Activated T-cell treated with anti-CD3 and anti-CD28 coated beads, Interleukin-2, amount 50 U/mL, for 72 hours (primary cell): Measurements from ENCODE around the gene CTNNA3. TPM values are rescaled to one million over a fixed set of nuclear protein-coding genes. Genes with fewer than 3 reads are reported as not detected.

ENCODE experiments used
- ATAC-seq, 2 donors: fragments of 150-1000 bp; cut with Tn5 transposase; replicated peaks in 1 of 2; 2 replicates each; pipeline ENCODE4 v1.10.0; 2021; ENCODE audit warnings: moderate library complexity in 2 of 2, mild to moderate bottlenecking in 1 of 2
- DNase-seq, 2 donors: peaks; one replicate each; pipeline ENCODE4 v3.0.0; 2021 to 2022; ENCODE audit warnings: mixed read lengths in 1 of 2
- H3K27ac Mint-ChIP-seq: one replicate; pipeline ENCODE4 v1.8.0; 2022; ENCODE audit warnings: mild to moderate bottlenecking, moderate library complexity, mixed read lengths
- H3K27me3 Mint-ChIP-seq: one replicate; pipeline ENCODE4 v1.8.0; 2022; ENCODE audit warnings: low read depth, mixed read lengths
- H3K36me3 Mint-ChIP-seq, 2 donors: one replicate each; pipeline ENCODE4 v1.8.0; 2022; ENCODE audit warnings: mixed read lengths in 2 of 2, mild to moderate bottlenecking in 1 of 2; ENCODE audit not compliant: insufficient read depth in 2 of 2
- H3K4me1 Mint-ChIP-seq: one replicate; pipeline ENCODE4 v1.8.0; 2022; ENCODE audit warnings: low read depth, mixed read lengths
- H3K4me3 Mint-ChIP-seq, 2 donors: one replicate each; pipeline ENCODE4 v1.8.0; 2022; ENCODE audit warnings: mild to moderate bottlenecking in 2 of 2, mixed read lengths in 2 of 2, moderate library complexity in 2 of 2
- H3K9me3 Mint-ChIP-seq, 2 donors: one replicate each; pipeline ENCODE4 v1.8.0; 2022; ENCODE audit warnings: mixed read lengths in 2 of 2
- total RNA-seq, 2 donors: library from RNA; stranded (reverse); gene quantifications; one replicate each; pipeline ENCODE4 v1.2.3, GENCODE V29; 2022

Gene CTNNA3
- total RNA-seq, 2 donors from 2014 or later, result 0.25 to 0.74 TPM

- Mint-ChIP-seq H3K4me1 (no peaks in the 10 kb centered on the region), H3K4me3 (no peak overlapping the region), H3K9me3 (peaks cover 4 to 24% of the 10 kb centered on the region in 2 donors), H3K36me3 (peaks cover 0 to 2% of the 10 kb centered on the region in 2 donors), H3K27ac (no peak overlapping the region), H3K27me3 (no peaks in the 10 kb centered on the region)
- ATAC-seq (no peak), DNase-seq (no peak)
Measured at GRCh38 chr10:66045859-66046258, 1650.1 kb downstream of the CTNNA3 start.

- ATAC-seq, result no peak
- H3K27me3 Mint-ChIP-seq, result no peaks in the 10 kb centered on the region
- H3K4me1 Mint-ChIP-seq, result no peaks in the 10 kb centered on the region
- no peak overlapping the region for H3K4me3 Mint-ChIP-seq
- H3K9me3 Mint-ChIP-seq, result peaks cover 2 to 20% of the 10 kb centered on the region in 2 donors
- no peak for DNase-seq
- H3K27ac Mint-ChIP-seq, result no peak overlapping the region
- peaks cover 0 to 2% of the 10 kb centered on the region in 2 donors for H3K36me3 Mint-ChIP-seq
Measured at GRCh38 chr10:66041771-66042170, 1654.2 kb downstream of the CTNNA3 start.

GRCh38 chr10:66038623-66039022, 1657.4 kb downstream of the CTNNA3 start:
- Mint-ChIP-seq H3K9me3 (peaks cover 2 to 12% of the 10 kb centered on the region in 2 donors), H3K27me3 (no peaks in the 10 kb centered on the region), H3K27ac (no peak overlapping the region), H3K4me1 (no peaks in the 10 kb centered on the region), H3K36me3 (peaks cover 0 to 2% of the 10 kb centered on the region in 2 donors), H3K4me3 (no peak overlapping the region)
- no peak for DNase-seq
- no peak for ATAC-seq

- H3K27me3 Mint-ChIP-seq, result no peaks in the 10 kb centered on the region
- H3K9me3 Mint-ChIP-seq, result peaks cover 0 to 6% of the 10 kb centered on the region in 2 donors
- no peak overlapping the region for H3K27ac Mint-ChIP-seq
- no peak overlapping the region for H3K4me3 Mint-ChIP-seq
- no peaks in the 10 kb centered on the region for H3K36me3 Mint-ChIP-seq
- DNase-seq, result no peak
- no peaks in the 10 kb centered on the region for H3K4me1 Mint-ChIP-seq
- ATAC-seq, result no peak
Measured at GRCh38 chr10:66026321-66026720, 1669.7 kb downstream of the CTNNA3 start.

- DNase-seq (no peak), ATAC-seq (no peak)
- H3K27ac Mint-ChIP-seq, result no peak overlapping the region
- no peak overlapping the region for H3K4me3 Mint-ChIP-seq
- H3K36me3 Mint-ChIP-seq, result no peaks in the 10 kb centered on the region
- H3K4me1 Mint-ChIP-seq, result no peaks in the 10 kb centered on the region
- H3K9me3 Mint-ChIP-seq, result peaks cover under 1 to 6% of the 10 kb centered on the region in 2 donors
- H3K27me3 Mint-ChIP-seq, result no peaks in the 10 kb centered on the region
Measured at GRCh38 chr10:66025186-66025585, 1670.8 kb downstream of the CTNNA3 start.

GRCh38 chr10:66021423-66021822, 1674.6 kb downstream of the CTNNA3 start:
- Mint-ChIP-seq H3K9me3 (peaks cover 3 to 4% of the 10 kb centered on the region in 2 donors), H3K27ac (no peak overlapping the region), H3K27me3 (no peaks in the 10 kb centered on the region), H3K4me3 (no peak overlapping the region), H3K4me1 (no peaks in the 10 kb centered on the region), H3K36me3 (no peaks in the 10 kb centered on the region)
- no peak for DNase-seq
- ATAC-seq, result no peak

- ATAC-seq, result no peak
- no peaks in the 10 kb centered on the region for H3K4me1 Mint-ChIP-seq
- no peak for DNase-seq
- H3K27me3 Mint-ChIP-seq, result no peaks in the 10 kb centered on the region
- peaks cover 0 to 5% of the 10 kb centered on the region in 2 donors for H3K9me3 Mint-ChIP-seq
- H3K27ac Mint-ChIP-seq, result no peak overlapping the region
- H3K4me3 Mint-ChIP-seq, result no peak overlapping the region
- no peaks in the 10 kb centered on the region for H3K36me3 Mint-ChIP-seq
Measured at GRCh38 chr10:66008221-66008620, 1687.8 kb downstream of the CTNNA3 start.

GRCh38 chr10:66006411-66006810, 1689.6 kb downstream of the CTNNA3 start:
- no peak overlapping the region for H3K27ac Mint-ChIP-seq

GRCh38 chr10:65993451-65993850, 1702.5 kb downstream of the CTNNA3 start:
- H3K27ac Mint-ChIP-seq, result no peak overlapping the region
- H3K27me3 Mint-ChIP-seq, result no peaks in the 10 kb centered on the region
- DNase-seq (no peak), ATAC-seq (no peak)
- H3K4me1 Mint-ChIP-seq, result no peaks in the 10 kb centered on the region
- no peak overlapping the region for H3K4me3 Mint-ChIP-seq
- peaks cover 2 to 10% of the 10 kb centered on the region in 2 donors for H3K9me3 Mint-ChIP-seq
- H3K36me3 Mint-ChIP-seq, result peaks cover 4 to 6% of the 10 kb centered on the region in 2 donors

More at GRCh38 chr10:66006411-66006810, 1689.6 kb downstream of the CTNNA3 start:
- DNase-seq (no peak), ATAC-seq (no peak)
- no peaks in the 10 kb centered on the region for H3K27me3 Mint-ChIP-seq
- no peaks in the 10 kb centered on the region for H3K36me3 Mint-ChIP-seq
- peaks cover 0 to 5% of the 10 kb centered on the region in 2 donors for H3K9me3 Mint-ChIP-seq
- H3K4me1 Mint-ChIP-seq, result no peaks in the 10 kb centered on the region
- no peak overlapping the region for H3K4me3 Mint-ChIP-seq

GRCh38 chr10:65968871-65969270, 1727.1 kb downstream of the CTNNA3 start:
- ATAC-seq, result no peak
- Mint-ChIP-seq H3K4me3 (no peak overlapping the region), H3K27ac (no peak overlapping the region), H3K36me3 (no peaks in the 10 kb centered on the region), H3K4me1 (no peaks in the 10 kb centered on the region), H3K9me3 (peaks cover 7 to 9% of the 10 kb centered on the region in 2 donors), H3K27me3 (no peaks in the 10 kb centered on the region)
- DNase-seq, result no peak

GRCh38 chr10:65968437-65968836, 1727.6 kb downstream of the CTNNA3 start:
- Mint-ChIP-seq H3K4me1 (no peaks in the 10 kb centered on the region), H3K36me3 (no peaks in the 10 kb centered on the region), H3K27ac (no peak overlapping the region), H3K9me3 (peaks cover 5 to 8% of the 10 kb centered on the region in 2 donors), H3K4me3 (no peak overlapping the region), H3K27me3 (no peaks in the 10 kb centered on the region)
- no peak for DNase-seq
- no peak for ATAC-seq

- DNase-seq (no peak), ATAC-seq (no peak)
- H3K27me3 Mint-ChIP-seq, result no peaks in the 10 kb centered on the region
- H3K9me3 Mint-ChIP-seq, result peaks cover 3 to 6% of the 10 kb centered on the region in 2 donors
- peaks cover 0 to 1% of the 10 kb centered on the region in 2 donors for H3K36me3 Mint-ChIP-seq
- H3K27ac Mint-ChIP-seq, result no peak overlapping the region
- no peak overlapping the region for H3K4me3 Mint-ChIP-seq
- H3K4me1 Mint-ChIP-seq, result no peaks in the 10 kb centered on the region
Measured at GRCh38 chr10:65964205-65964604, 1731.8 kb downstream of the CTNNA3 start.

GRCh38 chr10:65952086-65952485, 1743.9 kb downstream of the CTNNA3 start:
- ATAC-seq, result no peak

GRCh38 chr10:65950075-65950474, 1745.9 kb downstream of the CTNNA3 start:
- Mint-ChIP-seq H3K4me1 (no peaks in the 10 kb centered on the region), H3K27ac (no peak overlapping the region), H3K36me3 (no peaks in the 10 kb centered on the region), H3K9me3 (peaks cover 5% of the 10 kb centered on the region in 2 donors), H3K27me3 (no peaks in the 10 kb centered on the region), H3K4me3 (no peak overlapping the region)
- no peak for DNase-seq
- no peak for ATAC-seq

More at GRCh38 chr10:65952086-65952485, 1743.9 kb downstream of the CTNNA3 start:
- Mint-ChIP-seq H3K27ac (no peak overlapping the region), H3K36me3 (no peaks in the 10 kb centered on the region), H3K4me1 (no peaks in the 10 kb centered on the region), H3K4me3 (no peak overlapping the region), H3K27me3 (no peaks in the 10 kb centered on the region), H3K9me3 (peaks cover 5 to 11% of the 10 kb centered on the region in 2 donors)
- DNase-seq, result no peak
